Measurements from ENCODE around the gene TNN. TPM values are rescaled to one million over a fixed set of nuclear protein-coding genes. Genes with fewer than 3 reads are reported as not detected.

TNN gene
- polyA plus RNA-seq, 1 donor (not counting 4 experiments of a cell fraction or from before 2014, with no cell fraction given) = not detected

DNA sequence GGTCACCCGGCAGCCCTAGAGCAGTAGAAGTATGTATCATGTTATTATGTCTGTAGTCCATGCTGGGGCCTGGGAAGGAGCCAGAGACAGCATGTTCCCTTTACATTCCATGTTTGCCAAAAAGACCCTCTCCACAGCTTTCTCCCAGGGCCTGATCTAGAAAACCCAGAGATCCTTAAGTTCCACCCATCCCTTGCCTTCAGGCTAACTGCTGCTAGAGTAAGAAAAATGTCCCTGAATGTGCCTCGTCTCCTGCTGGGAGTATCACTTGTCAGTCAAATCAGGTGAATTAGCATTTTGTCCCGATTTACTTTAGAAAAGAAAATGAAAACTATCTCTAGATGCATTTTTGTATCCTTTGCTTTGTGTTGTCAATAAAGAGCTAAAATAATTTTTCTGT, 31.2 kb upstream of the TNN start:
- H3K4me2 ChIP-seq (ENCODE audit: control insufficient read depth, extremely low read depth, insufficient read depth, low read depth, low read length) = no peak overlapping the region
- dilution Hi-C loops (cut with MboI; ENCODE audit: extremely low pct_ligation_motif_present, low sequenced_read_pairs) = no loop called here
- peaks cover 10% of the 10 kb centered on the region for H3K27me3 ChIP-seq (ENCODE audit: control insufficient read depth, extremely low read depth, insufficient read depth, low read length)
- no peak overlapping the region for H3K9ac ChIP-seq (ENCODE audit: control insufficient read depth, extremely low read depth, insufficient read depth, low read length)
- H3K27ac ChIP-seq (ENCODE audit: control insufficient read depth, insufficient read depth, low read length) = no peak overlapping the region
- no peak for TF ChIP-seq EZH2 (IDR thresholded peaks at IDR 0.05; ENCODE audit: low read length)
- TF ChIP-seq, protein P1, sequence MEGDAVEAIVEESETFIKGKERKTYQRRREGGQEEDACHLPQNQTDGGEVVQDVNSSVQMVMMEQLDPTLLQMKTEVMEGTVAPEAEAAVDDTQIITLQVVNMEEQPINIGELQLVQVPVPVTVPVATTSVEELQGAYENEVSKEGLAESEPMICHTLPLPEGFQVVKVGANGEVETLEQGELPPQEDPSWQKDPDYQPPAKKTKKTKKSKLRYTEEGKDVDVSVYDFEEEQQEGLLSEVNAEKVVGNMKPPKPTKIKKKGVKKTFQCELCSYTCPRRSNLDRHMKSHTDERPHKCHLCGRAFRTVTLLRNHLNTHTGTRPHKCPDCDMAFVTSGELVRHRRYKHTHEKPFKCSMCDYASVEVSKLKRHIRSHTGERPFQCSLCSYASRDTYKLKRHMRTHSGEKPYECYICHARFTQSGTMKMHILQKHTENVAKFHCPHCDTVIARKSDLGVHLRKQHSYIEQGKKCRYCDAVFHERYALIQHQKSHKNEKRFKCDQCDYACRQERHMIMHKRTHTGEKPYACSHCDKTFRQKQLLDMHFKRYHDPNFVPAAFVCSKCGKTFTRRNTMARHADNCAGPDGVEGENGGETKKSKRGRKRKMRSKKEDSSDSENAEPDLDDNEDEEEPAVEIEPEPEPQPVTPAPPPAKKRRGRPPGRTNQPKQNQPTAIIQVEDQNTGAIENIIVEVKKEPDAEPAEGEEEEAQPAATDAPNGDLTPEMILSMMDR (optimal IDR thresholded peaks at IDR 0.05 in 1 of 3, IDR thresholded peaks at IDR 0.05 in 1 of 3, conservative IDR thresholded peaks at IDR 0.05 in 1 of 3; ENCODE audit: extremely low read depth in 1 of 3, insufficient read depth in 2 of 3, low read length in 3 of 3) = no peak
- no peaks in the 10 kb centered on the region for H3K36me3 ChIP-seq (ENCODE audit: control insufficient read depth in 2 of 2, extremely low read depth in 1 of 2, insufficient read depth in 2 of 2, low read length in 2 of 2)
- DNase-seq (ENCODE audit: low read depth, low spot score) (no peak), FAIRE-seq (no peak)
- no peaks in the 10 kb centered on the region for H3K9me3 ChIP-seq (ENCODE audit: control insufficient read depth, low read depth, low read length)
- H3K4me1 ChIP-seq (ENCODE audit: control insufficient read depth, extremely low read depth, insufficient read depth, low read length) = no peaks in the 10 kb centered on the region
- no peak overlapping the region for H3K4me3 ChIP-seq (ENCODE audit: control insufficient read depth in 2 of 3, extremely low read depth in 1 of 3, insufficient read depth in 2 of 3, low read depth in 1 of 3, low read length in 3 of 3)
- no peak overlapping the region for H2AFZ ChIP-seq (ENCODE audit: control insufficient read depth, low read length)
- H3K9me1 ChIP-seq (ENCODE audit: control insufficient read depth, extremely low read depth, insufficient read depth, low read length) = no peaks in the 10 kb centered on the region
- no peaks in the 10 kb centered on the region for H3K79me2 ChIP-seq (ENCODE audit: control insufficient read depth, insufficient read depth, low read length)
- no peaks in the 10 kb centered on the region for H4K20me1 ChIP-seq (ENCODE audit: control insufficient read depth, extremely low read depth, insufficient read depth, low read length)

DNA sequence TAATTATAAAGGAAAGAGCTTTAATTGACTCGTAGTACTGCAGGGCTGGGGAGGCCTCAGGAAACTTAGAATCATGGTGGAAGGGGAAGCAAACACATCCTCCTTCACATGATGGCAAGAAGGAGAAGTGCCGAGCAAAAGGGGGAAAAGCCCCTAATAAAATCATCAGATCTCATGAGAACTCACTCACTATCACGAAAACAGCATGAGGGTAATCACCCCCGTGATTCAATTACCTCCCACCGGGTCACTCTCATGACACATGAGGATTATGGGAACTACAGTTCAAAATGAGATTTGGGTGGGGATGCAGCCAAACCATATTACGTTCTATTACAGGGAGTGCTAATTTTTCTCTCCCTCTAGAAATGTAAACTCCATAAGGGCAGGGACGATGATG, 30.2 kb upstream of the TNN start:
- FAIRE-seq (no peak), DNase-seq (ENCODE audit: low read depth, low spot score) (no peak)
- no peak overlapping the region for H3K9ac ChIP-seq (ENCODE audit: control insufficient read depth, extremely low read depth, insufficient read depth, low read length)
- TF ChIP-seq, protein P1 (optimal IDR thresholded peaks at IDR 0.05 in 1 of 3, IDR thresholded peaks at IDR 0.05 in 1 of 3, conservative IDR thresholded peaks at IDR 0.05 in 1 of 3; ENCODE audit: extremely low read depth in 1 of 3, insufficient read depth in 2 of 3, low read length in 3 of 3) = no peak
- TF ChIP-seq EZH2 (IDR thresholded peaks at IDR 0.05; ENCODE audit: low read length) = no peak
- no peaks in the 10 kb centered on the region for H3K36me3 ChIP-seq (ENCODE audit: control insufficient read depth in 2 of 2, extremely low read depth in 1 of 2, insufficient read depth in 2 of 2, low read length in 2 of 2)
- H3K4me2 ChIP-seq (ENCODE audit: control insufficient read depth, extremely low read depth, insufficient read depth, low read depth, low read length) = no peak overlapping the region
- no peaks in the 10 kb centered on the region for H4K20me1 ChIP-seq (ENCODE audit: control insufficient read depth, extremely low read depth, insufficient read depth, low read length)
- H3K4me1 ChIP-seq (ENCODE audit: control insufficient read depth, extremely low read depth, insufficient read depth, low read length) = no peaks in the 10 kb centered on the region
- dilution Hi-C loops (cut with MboI; ENCODE audit: extremely low pct_ligation_motif_present, low sequenced_read_pairs) = no loop called here
- no peaks in the 10 kb centered on the region for H3K9me1 ChIP-seq (ENCODE audit: control insufficient read depth, extremely low read depth, insufficient read depth, low read length)
- H3K79me2 ChIP-seq (ENCODE audit: control insufficient read depth, insufficient read depth, low read length) = no peaks in the 10 kb centered on the region
- H3K9me3 ChIP-seq (ENCODE audit: control insufficient read depth, low read depth, low read length) = no peaks in the 10 kb centered on the region
- H2AFZ ChIP-seq (ENCODE audit: control insufficient read depth, low read length) = no peak overlapping the region
- no peak overlapping the region for H3K4me3 ChIP-seq (ENCODE audit: control insufficient read depth in 2 of 3, extremely low read depth in 1 of 3, insufficient read depth in 2 of 3, low read depth in 1 of 3, low read length in 3 of 3)
- no peak overlapping the region for H3K27ac ChIP-seq (ENCODE audit: control insufficient read depth, insufficient read depth, low read length)
- H3K27me3 ChIP-seq (ENCODE audit: control insufficient read depth, extremely low read depth, insufficient read depth, low read length) = peaks cover 10% of the 10 kb centered on the region

All from keratinocyte (primary cell).